Inflammatory macrophage (primary cell): ENCODE measurements around the gene RFXANK.
"Not testable (repeated sequence)": the region's sequence is repeated elsewhere in the genome, so short reads cannot be mapped to it uniquely, and the experiment has no call there.

Experiments
- DNase-seq, 2 donors: peaks; one replicate each; pipeline ENCODE4 v3.0.0-alpha.2; 2020 to 2022

The RFXANK gene

GRCh38 chr19:19170053-19170872, 21.8 kb upstream of the RFXANK start, which contains the start of gene MEF2B:
TSS of gene MEF2B (minus strand) at chr19:19170263. CDS start at chr19:19150735, 19,528 bp downstream.
- DNase-seq, result peak; percentile 26 to 49

DNA sequence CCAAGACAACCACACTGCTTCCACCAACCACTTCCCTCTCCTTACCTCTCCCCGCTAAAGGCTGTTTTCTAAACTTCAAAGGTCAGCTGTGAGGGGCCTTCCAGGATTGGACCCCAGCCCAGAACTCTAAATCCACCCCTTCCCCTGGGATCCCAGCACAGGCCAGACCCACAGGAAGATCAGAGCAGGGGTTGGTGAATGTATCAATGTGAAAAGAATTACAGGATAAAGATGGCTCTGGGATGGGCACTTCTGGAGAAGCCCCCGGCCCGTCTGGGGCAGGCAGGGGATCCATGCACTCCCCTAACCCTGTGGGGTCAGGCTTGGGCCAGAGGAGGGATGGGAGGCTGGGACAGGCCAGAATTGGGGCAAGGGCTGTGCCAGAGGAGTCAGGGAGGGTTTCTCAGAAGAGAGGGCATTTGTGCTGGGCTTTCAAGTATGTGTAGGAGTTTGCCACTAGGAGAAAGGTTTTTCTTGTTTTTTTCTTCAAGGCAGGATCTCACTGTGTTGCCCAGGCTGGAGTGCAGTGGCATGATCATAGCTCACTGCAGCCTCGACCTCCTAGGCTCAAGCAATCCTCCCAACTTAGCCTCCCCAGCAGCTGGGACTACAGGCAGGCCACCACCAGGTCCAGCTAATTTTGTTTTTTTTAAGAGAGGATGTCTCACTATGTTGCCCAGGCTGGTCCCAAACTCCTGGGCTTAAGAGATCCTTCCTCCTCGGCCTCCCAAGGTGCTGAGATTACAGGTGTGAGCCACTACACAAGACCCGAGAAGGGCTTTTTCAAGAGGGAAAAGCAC, 21.0 kb upstream of the RFXANK start:
- DNase-seq, result no peak

GRCh38 chr19:19171821-19172532, 20.1 kb upstream of the RFXANK start:
- peak in 1 of 2 donors; percentile 8 for DNase-seq

GRCh38 chr19:19173243-19173642, 18.8 kb upstream of the RFXANK start:
- not testable (repeated sequence) for DNase-seq

- no peak for DNase-seq
Observed at GRCh38 chr19:19176950-19177349, 15.1 kb upstream of the RFXANK start.

DNA sequence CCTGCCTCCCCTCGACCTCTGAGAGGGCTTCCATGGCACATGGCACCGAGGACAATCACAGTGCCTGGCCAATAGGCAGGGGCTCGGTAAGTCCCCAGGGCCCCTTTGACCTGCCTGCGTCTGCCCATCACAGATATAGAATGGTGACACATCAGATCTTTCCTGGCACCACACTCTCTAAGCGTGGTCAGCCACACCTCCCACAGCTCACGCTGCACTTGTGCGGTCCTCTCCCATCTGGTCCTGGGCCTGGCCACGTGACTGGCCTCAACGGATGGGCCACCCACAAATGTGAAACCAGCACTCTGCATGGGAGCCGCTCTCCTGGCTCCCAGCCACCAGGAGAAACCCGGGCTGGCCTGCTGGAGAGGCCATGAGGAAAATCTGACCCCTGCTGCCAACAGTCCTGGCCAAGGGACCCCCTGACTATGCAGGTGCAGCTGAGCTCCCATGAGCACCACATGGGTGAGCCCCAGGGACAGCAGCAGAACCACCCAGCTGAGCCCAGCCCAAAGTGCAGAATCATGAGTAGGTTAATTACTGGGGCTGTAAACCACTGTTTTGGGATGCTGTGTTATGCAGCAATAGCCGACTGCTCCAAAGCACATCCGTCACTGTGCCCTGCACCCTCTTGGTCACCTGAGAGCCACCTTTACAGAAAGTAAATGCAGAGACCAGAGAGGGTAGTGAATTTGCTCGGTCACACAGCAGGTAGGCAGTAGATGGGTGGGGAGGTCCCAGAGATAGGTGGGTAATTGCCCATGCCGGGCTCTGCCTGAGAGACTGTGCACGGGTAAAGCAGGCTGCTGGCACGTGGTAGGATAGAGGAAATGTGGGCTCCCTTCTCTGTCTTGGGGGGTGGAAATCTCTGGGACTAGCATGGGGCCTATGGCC, 12.3 kb upstream of the RFXANK start:
- DNase-seq, result no peak

- DNase-seq, result no peak
Observed at GRCh38 chr19:19181488-19181998, 10.5 kb upstream of the RFXANK start.

DNA sequence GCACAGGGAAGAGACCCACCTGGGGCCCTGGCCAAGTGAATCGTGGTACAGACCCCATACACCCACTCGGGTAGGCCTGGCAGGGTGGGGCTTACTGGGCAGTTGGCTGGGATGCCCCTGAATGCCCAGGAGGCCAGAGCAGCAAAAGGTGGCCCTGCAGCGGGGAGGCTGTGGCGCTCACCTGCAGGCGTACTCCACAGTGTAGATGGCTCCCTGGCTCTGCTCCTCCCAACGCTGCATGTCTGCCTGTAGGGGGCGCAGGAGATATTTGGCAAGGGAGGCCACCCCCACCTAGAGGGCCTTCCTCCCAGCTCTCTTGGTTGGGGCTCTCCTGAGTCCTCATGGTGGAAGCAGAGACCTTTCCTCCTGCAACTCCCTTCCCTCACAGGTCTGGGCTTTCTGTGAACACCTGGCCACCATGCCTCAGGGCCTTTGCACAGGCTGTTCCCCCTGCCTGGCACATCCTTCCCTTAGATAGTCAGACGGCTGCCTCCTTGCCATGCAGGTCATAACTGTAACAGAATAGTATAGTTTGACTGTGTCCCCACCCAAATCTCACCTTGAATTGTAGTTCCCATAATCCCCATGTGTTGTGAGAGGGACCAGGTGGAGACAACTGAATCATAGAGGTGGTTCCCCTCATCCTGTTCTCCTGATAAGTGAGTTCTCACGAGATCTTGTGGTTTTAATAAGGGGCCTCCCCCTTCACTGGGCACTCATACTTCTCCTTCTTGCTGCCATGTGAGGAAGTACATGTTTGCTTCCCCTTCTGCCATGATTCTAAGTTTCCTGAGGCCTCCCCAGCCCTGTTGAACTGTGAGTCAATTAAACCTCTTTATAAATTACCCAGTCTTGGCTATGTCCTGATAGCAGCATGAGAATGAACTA, 6.0 kb upstream of the RFXANK start:
- DNase-seq, result peak; percentile 58 to 76

GRCh38 chr19:19186742-19187141, 5.3 kb upstream of the RFXANK start:
- DNase-seq, result no peak

GRCh38 chr19:19191768-19192077, 335 bp upstream of the RFXANK start:
- DNase-seq, result no peak

- DNase-seq, result no peak
Observed at GRCh38 chr19:19192910-19193423, 909 bp downstream of the RFXANK start.

DNA sequence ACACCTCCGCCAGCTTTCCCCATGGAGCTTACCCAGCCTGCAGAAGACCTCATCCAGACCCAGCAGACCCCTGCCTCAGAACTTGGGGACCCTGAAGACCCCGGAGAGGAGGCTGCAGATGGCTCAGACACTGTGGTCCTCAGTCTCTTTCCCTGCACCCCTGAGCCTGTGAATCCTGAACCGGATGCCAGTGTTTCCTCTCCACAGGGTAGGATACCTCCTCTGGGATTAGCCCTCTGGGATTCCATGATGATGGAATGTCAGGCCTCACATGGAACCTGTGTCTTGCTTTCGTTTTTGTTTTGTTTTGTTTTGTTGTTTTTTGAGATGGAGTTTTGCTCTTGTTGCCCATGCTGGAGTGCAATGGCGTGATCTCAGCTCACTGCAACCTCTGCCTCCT, 1.9 kb downstream of the RFXANK start:
- no peak for DNase-seq

DNA sequence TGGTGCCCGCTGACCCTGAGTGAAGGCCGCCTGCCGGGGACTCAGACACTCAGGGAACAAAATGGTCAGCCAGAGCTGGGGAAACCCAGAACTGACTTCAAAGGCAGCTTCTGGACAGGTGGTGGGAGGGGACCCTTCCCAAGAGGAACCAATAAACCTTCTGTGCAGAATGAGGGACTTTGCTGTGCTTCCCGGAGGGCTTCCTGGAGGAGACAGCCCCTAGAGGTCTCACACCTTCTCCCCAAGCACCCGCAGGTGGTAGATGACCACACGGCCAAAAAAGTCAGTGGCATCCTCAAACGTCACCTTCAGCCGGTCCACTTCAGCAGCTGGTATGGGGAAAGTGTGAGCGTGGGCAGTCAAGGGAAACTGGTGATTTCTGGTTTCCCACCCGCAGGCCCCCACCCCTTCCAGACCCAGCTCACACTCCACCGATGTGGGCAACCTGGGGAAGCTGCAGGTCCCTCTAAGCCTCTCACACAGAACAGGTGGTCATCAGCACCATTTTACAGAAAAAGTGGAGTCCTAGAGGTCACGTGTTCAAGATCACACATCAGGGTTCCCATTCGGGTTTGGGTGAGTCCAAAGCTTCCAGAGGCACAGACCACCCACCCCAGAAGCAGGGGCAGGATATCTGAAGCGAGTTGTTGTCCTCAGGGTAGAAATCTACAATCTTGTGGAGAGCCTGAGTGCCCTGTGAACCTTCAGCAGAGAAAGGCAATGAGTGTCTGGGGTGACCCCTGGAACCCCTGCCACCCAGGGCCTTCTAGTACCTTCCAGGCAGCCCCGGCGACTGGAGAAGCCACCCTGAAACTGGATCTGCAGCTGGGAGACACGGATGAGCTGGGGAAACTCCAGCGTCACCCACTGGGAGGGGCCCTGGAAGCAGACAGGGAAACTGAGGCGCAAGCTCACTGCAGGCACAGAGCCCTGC, 9.9 kb downstream of the RFXANK start:
- DNase-seq, result no peak

GRCh38 chr19:19202707-19203011, 10.6 kb downstream of the RFXANK start:
- DNase-seq, result no peak

- DNase-seq, result peak; percentile 95 to 98
Observed at GRCh38 chr19:19203012-19203856, 11.2 kb downstream of the RFXANK start, which contains the start of gene NR2C2AP. TSS of gene NR2C2AP (minus strand) at chr19:19203414. CDS start at chr19:19203060, 354 bp downstream.

GRCh38 chr19:19204181-19204580, 12.1 kb downstream of the RFXANK start:
- DNase-seq, result no peak

- no peak for DNase-seq
Observed at GRCh38 chr19:19205416-19206410, 13.7 kb downstream of the RFXANK start.
